CD4-positive, alpha-beta T cell treated with Interleukin-15 for 1 hour (primary cell): Measurements from ENCODE around the gene FKRP.
"Not testable (repeated sequence)": the region's sequence is repeated elsewhere in the genome, so short reads cannot be mapped to it uniquely, and the experiment has no call there.

ENCODE experiments used
- DNase-seq: peaks from one replicate; pipeline ENCODE4 v3.0.0-alpha.2; 2020

FKRP gene

GRCh38 chr19:46745521-46746280 lies at the start of gene FKRP:
FKRP (plus strand) TSS chr19:46746057; CDS start chr19:46755451, 9,394 bp downstream.
- DNase-seq = no peak

GRCh38 chr19:46696866-46697203 lies 49.0 kb upstream of the FKRP start:
- no peak for DNase-seq

- peak; percentile 30 for DNase-seq
These were observed 48.5 kb upstream of the FKRP start for GRCh38 chr19:46697204-46697960.

- no peak for DNase-seq
These were observed 47.2 kb upstream of the FKRP start for GRCh38 chr19:46698395-46699321.

- no peak for DNase-seq
These were observed 45.2 kb upstream of the FKRP start for GRCh38 chr19:46700704-46701103.

GRCh38 chr19:46704379-46705076 lies 41.3 kb upstream of the FKRP start:
- DNase-seq = peak; percentile 75

- DNase-seq = no peak
These were observed 35.2 kb upstream of the FKRP start for GRCh38 chr19:46710687-46711086.

GRCh38 chr19:46712768-46713338 lies 33.0 kb upstream of the FKRP start:
- DNase-seq = not testable (repeated sequence)

- peak; percentile 71 for DNase-seq
These were observed 31.9 kb upstream of the FKRP start for GRCh38 chr19:46713781-46714443.

- DNase-seq = no peak
These were observed 31.3 kb upstream of the FKRP start for GRCh38 chr19:46714444-46715106.

- no peak for DNase-seq
These were observed 30.3 kb upstream of the FKRP start for GRCh38 chr19:46715620-46715974.

GRCh38 chr19:46715975-46716671 lies 29.7 kb upstream of the FKRP start:
- no peak for DNase-seq

GRCh38 chr19:46716672-46717033 lies 29.2 kb upstream of the FKRP start:
- no peak for DNase-seq

- peak; percentile 83 for DNase-seq
These were observed 28.7 kb upstream of the FKRP start, which contains the start of gene PRKD2 for GRCh38 chr19:46717034-46717715. PRKD2 (minus strand) TSS chr19:46717114; CDS start chr19:46716370, 744 bp downstream.

GRCh38 chr19:46717716-46718143 lies 28.1 kb upstream of the FKRP start:
- no peak for DNase-seq

- peak; percentile 67 for DNase-seq
These were observed 27.5 kb upstream of the FKRP start for GRCh38 chr19:46718157-46718933.

GRCh38 chr19:46718934-46719622 lies 26.8 kb upstream of the FKRP start:
- peak; percentile 61 for DNase-seq
